HTR-8/SVneo (cell line): ENCODE data around the gene PIGU.
"Not testable (repeated sequence)": the region's sequence is repeated elsewhere in the genome, so short reads cannot be mapped to it uniquely, and the experiment has no call there.

ENCODE experiments used
- DNase-seq: peaks from one replicate; pipeline ENCODE4 v3.0.0; 2011; ENCODE audit warnings: low spot score, mixed read lengths; ENCODE audit not compliant: insufficient read length
- FAIRE-seq: peaks from 2 replicates; lab custom pipeline; 2011; peaks lifted over from hg19 to GRCh38; lab: Jason Lieb, UNC

PIGU gene

DNA sequence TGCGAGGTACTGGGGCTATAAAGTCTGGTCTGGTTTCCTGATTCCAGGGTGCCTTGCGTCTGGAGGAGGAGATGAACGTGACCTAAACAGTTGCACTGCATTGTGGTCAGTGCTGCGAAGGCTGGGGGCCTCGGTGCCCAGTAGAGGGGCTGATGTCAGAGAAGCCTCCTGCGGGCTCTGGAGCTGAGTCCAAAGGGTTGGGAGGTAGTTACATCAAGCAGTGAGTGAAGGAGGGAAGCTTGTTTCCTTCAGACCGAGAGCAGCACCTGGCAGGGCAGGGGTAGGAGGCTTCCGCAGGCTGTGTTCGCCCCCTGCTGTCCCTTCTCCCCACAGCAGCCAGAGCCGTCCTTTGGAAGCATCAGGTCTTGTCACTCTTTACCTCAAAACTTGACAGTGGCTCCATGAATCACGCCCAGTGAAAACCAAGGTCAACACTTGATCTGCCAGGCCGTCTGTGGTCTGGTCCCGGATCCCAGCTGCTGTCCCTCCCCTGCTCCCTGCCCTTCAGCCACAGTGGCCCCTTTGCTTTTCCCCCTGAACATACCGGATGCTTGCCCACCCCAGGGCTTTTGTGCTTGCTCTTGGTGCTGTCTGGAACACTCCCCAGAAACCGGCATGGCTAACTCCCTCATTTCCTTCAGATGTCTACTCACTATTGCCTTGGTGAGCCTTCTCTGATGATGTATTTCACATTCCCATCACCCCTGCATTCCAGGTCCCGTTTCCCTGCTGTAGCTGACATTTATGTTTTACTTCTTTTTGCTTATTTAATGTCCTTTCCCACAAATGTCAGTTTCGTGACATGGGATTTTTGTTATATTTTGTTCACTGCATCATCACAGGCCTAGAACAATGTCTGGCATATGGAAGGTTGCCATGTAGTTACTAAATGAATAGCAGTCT, 153.7 kb downstream of the PIGU start:
- FAIRE-seq (peak; percentile 89), DNase-seq (peak; percentile 63)

DNA sequence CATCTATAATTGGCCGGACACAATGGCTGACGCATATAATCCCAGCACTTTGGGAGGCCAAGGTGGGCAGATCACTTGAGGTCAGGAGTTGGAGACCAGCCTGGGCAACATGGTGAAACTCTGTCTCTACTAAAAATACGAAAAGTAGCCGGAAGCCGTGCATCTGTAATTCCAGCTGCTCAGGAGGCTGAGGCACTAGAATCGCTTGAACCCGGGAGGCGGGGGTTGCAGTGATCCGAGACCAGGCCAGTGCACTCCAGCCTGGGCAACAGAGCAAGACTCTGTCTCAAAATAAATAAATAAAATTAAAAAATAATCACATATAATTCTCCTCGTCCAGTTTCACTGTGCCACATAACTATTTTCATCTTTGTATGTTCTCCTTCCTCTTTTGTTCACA, 157.1 kb downstream of the PIGU start:
- not testable (repeated sequence) for FAIRE-seq, DNase-seq

DNA sequence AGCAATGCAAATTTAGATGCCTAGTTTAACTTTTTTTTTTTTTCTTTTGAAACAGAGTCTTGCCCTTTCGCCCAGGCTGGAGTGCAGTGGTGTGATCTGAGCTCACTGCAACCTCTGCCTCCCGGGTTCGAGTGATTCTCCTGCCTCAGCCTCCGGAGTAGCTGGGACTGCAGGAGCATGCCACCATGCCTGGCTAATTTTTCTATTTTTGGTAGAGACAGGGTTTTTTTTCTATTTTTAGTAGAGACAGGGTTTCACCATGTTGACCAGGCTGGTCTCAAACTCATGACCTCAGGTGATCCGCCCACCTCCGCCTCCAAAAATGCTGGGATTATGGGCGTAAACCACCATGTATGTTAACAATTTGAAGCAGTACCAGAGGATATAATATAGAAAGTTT, 158.0 kb downstream of the PIGU start:
- not testable (repeated sequence) for DNase-seq, FAIRE-seq

DNA sequence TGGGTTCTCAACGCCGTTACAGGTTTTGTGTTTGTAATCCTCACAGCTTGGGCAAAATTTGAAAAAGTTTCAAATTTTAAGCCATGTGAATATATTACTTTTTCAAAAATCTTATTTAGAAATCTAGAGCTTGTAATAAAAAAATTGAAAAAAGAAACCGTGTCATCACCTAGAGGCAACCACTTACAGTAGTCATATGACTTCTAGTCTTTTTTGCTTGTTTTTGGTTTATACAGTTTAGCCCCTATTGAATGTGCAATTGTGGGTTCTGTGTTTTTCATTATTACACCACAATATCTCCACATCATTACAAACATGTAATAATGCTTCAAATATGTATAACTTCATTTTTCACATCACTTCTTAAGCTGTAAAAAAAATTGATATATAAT, 159.8 kb downstream of the PIGU start:
- FAIRE-seq (no peak), DNase-seq (no peak)

DNA sequence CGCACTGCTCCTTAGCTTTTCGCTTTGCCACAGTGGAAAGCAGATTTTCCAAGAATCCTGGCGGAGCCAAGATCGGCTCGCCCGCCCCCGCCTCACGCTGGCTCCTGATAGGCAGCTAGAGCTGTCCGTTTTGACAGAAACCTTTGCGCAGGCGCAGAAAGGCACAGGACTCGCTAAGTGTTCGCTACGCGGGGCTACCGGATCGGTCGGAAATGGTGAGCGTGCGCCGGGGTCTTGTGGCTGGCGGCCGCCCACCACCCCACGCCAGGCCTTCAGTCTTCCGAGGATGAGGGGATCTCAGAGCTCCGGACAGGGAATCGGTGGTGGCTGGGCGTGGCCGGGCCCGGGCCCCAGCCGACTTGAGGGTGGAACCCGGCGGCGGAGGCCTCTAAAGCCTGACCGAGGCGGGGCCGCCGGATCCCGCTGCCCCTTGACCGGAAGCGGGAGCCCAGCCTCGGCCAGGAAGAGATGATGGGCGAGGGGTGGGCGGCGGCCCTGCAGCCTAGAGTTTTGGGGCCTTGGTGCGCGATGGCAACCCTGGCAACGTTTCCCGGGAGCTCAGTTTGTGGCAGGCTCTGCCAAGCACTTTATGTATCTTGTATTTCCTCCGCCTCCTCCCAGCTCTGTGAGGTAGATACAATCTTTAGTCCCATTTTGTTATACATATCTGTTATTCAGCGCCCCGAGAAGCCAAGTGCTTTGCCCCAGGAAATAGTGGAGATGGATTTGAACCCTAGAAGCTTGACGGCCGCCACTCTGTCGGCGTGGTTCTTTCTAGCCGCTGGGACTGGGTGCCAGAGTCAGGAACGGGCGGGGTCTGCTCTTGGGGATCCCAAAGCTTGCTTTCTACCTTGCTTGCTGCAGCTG, 160.4 kb downstream of the PIGU start, which contains the start of gene DYNLRB1:
TSS of gene DYNLRB1 (plus strand) at position 176 of the 867 bp plus-strand sequence. CDS start at position 213, 37 bp downstream.
- DNase-seq (peak; percentile 97), FAIRE-seq (peak; percentile 59)

DNA sequence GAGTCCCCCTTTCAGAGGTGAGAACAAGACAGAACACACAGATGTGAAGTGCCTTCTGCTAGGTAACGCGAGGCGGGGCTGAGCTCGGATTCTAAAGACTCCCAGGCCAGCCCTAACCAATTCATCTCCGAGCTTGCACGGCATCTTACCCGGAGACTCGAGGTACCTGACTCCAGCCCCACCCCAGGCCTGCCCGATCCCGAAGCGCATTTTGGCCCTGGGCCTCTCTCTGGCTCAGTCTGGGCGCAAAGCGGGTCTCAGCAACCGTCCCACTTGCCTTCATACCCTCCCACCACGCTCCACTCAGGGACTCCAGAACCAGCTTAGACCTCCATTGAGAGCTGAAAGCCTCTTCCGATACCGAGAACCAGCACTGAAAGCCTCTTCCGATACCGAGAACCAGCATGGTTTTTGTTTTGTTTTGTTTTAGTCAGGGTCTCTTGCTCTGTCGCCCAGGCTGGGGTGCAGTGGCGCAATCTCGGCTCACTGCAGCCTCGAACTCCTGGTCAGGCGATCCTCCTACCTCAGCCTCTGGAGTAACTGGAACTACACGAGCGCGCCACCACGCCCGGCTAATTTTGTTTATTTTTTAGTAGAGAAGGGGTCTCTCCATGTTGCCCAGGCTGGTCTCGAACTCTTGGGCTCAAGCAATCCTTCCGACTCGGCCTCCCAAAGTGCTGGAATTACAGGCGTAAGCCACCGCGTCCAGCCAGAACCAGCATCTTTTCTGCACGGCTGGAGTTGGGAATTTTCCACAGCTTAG, 161.2 kb downstream of the PIGU start:
- FAIRE-seq: peak; percentile 13
- peak; percentile 67 for DNase-seq

DNA sequence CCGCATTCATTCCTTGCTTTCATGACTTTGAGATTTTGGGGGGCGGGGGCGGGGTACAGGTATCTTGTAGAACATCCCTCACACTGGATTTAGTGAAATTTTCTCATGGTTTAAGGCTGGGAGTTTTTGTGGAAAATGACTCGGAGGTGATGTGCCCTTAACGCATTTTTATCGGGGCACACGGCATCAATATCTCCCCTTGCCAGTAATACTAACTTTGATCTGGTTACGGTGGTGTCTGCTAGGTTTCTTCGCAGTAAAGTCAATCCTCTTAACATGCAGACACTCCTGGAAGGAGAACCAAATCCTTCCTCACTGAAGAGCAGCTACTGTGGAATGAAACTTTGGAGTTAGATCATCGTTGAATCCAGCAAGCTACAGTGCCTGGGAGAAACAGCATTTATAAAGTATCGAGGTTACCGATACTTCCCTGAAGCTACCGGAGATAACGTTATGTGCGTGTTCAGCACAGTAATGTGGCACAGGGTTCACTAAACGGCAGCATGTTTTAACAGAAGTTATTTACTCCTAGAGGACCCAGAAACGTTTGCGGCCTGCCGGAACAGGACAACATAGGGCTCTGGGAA, 161.9 kb downstream of the PIGU start:
- FAIRE-seq: peak; percentile 80
- DNase-seq: peak; percentile 20

DNA sequence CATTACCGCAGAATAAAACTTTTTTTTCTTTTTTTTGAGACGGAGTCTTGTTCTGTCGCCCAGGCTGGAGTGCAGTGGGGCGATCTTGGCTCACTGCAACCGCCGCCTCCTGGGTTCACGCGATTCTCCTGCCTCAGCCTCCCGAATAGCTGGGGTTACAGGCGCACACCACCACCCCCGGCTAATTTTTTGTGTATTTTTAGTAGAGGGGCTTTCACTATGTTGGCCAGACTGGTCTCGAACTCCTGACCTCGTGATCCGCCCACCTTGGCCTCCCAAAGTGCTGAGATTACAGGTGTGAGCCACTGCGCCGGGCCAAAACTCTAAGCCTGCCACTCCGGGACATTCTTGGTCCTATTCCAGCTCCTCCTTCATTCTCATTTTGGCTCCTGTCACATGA, 162.9 kb downstream of the PIGU start:
- not testable (repeated sequence) for DNase-seq, FAIRE-seq

DNA sequence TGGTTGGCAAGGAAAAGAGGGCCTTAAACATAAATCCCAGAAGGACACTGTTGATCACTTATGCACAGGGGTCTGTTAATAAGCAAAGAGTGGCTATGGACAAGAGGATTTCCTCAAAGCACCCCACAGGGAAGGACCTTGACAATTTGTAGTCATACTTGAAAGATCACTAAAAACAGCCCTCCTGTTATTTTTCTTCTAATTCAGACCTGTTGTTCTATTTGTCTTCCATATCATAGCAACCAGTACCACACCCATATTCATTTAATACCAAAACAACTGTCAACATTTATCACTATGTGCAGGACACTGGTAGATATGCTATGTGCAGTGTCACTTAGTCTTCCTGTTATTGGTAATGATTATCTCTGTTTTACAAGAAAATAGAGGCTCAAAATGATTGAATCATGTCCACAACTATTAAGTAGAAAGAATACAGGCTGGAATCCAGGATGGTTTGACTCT, 163.9 kb downstream of the PIGU start:
- DNase-seq (no peak), FAIRE-seq (no peak)

DNA sequence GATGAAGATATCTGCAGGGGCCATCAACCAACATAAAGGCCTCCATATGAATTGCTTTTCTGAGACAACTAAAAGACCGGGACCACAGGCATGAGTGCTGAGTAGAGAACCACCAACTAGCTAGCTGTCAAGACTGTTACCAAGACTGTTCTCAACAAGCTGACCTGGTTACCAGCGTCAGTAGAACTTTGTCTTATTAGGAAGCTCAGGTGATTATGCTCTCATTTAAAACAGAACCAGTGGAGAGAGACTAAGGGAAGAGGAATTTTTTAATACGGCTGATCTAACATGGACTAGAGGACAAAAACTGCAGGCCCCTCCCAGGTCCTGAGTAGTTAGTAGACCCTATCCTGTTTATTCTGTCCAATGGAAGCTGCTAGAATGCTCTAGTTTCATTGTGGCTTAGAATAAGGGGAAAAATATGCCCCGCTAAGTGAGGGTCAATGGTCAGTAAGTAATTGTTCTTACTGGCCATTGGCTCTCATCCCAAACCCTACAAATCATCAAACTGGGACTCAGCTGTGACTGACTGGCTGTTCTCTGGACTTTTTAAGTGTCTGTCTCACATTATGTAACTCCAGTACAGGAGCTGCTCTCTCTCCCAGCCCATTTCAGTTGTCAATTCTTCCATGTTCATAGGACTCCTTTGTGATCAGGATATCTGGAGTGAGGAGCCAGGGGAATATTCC, 164.5 kb downstream of the PIGU start:
- FAIRE-seq: no peak
- no peak for DNase-seq

DNA sequence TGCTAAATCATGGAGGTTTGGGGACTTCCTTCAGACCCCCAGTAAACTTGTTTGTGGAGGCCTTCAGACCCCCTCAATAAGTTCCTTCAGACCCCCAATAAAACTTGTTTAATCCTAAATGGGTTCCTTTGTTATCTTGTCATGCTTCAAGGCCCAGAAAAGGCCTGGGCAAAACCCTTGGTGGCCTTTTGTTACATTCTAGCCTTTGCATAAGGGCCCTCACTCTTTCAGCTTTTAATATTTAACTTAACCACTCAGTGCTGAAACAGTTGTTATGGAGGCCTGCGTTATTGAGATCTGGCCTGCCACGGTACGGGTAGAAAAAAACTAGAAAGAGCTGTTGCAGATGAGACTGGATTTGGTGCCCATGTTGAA, 165.0 kb downstream of the PIGU start:
- FAIRE-seq: no peak
- DNase-seq: no peak

DNA sequence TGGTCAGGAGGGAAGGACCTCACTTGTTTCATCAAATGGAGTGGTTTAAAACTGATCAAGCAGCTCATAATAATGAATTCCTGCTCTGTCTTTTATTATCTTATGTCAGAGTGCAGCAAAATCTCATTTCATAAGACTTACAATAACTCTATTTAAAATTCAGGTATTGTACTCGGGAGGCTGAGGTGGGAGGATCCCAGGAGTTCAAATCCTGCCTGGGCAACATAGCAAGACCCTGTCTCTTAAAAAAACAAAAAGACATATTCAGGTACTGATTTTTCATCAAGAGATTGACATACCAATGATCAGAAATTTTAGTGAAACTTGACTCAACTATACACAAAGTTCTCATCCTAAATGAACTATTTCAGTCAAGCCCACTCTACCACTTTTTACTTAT, 166.3 kb downstream of the PIGU start:
- FAIRE-seq: no peak
- DNase-seq: no peak
